ENCODE results near the gene ZEB2. TPM values are rescaled to one million over a fixed set of nuclear protein-coding genes. Genes with fewer than 3 reads are reported as not detected.

The ZEB2 gene
- total and polyA plus RNA-seq, 7 donors: 8.1 to 70.6 (median 51.0) TPM

DNA sequence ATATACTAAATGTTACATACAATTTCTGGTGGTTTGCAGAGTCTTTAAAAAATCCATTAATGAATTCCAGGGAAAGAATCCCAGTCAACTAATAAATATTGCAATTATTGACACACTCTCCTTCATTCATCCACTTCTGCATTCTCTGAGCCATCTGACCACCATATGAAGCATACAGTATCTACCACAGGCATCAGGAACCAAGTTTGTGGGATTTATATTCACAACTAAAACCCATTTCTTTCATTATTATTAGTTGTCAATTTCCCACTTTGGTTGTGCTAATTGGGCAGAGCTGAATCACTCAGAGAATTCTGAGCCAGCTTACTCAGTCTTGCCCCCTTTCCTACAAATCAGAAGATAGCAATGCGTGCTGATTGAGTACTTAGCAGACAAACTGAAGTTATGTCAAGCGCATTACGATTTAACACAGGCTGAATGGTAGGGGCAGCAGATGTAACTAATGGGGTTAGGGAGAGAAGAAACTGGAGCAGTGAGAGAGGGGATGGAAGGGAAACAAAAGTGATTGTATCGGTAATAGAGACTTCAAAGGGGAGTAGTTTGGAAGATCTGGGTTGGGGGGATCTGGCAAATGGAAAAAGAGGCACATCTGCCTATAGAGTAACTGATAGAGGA is 52.3 kb downstream of the ZEB2 start:
- Histone ChIP-seq H3K27me3 (no peaks in the 10 kb centered on the region), H3K4me1 (no peaks in the 10 kb centered on the region), H3K27ac (peak overlapping the region in 1 of 4 donors; percentile 4), H3K36me3 (no peaks in the 10 kb centered on the region), H3K4me3 (no peak overlapping the region), H3K9me3 (no peaks in the 10 kb centered on the region)
- DNase-seq: no peak
- intact Hi-C loops (cut with DNase I): no loop called here
- no peak for TF ChIP-seq POLR2A (IDR thresholded peaks at IDR 0.05)
- no peak for TF ChIP-seq POLR2AphosphoS5 (IDR thresholded peaks at IDR 0.05)
- TF ChIP-seq EP300 (IDR thresholded peaks at IDR 0.05): no peak
- TF ChIP-seq CTCF (IDR thresholded peaks at IDR 0.05): no peak
- 65 to 76% methylated on average over 4 of the region's 4 CpGs for WGBS, 2 donors

DNA sequence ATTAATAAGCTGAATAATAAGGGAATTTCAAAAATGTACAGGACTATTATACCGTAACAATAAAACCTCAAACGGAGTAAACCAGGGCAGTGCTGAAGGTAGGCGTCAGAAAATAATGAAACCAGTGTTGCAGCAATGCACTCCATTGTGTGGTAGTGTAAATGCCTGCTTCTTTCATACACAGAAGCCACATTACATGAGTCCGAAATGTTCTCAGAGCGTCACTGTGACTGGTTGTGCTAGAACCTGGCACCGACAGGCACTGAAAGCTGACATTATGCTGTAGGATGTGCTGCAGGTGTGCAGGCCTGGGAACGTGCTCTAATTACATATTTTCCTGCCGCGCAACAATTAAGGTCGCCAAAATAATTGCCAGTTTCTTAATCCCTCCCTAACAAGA is 53.3 kb downstream of the ZEB2 start:
- TF ChIP-seq EP300 (IDR thresholded peaks at IDR 0.05): no peak
- no peak for TF ChIP-seq POLR2A (IDR thresholded peaks at IDR 0.05)
- no peak for TF ChIP-seq POLR2AphosphoS5 (IDR thresholded peaks at IDR 0.05)
- TF ChIP-seq CTCF (IDR thresholded peaks at IDR 0.05): no peak
- no peaks in the 10 kb centered on the region for H3K36me3 ChIP-seq
- H3K4me3 ChIP-seq: no peak overlapping the region
- no peak for DNase-seq
- peaks cover 0 to 6% (median 3%) of the 10 kb centered on the region in 4 donors for H3K4me1 ChIP-seq
- H3K27ac ChIP-seq: no peak overlapping the region
- intact Hi-C loops (cut with DNase I): no loop called here
- H3K9me3 ChIP-seq: no peaks in the 10 kb centered on the region
- H3K27me3 ChIP-seq: no peaks in the 10 kb centered on the region
- 73 to 83% methylated on average over 10 of the region's 10 CpGs for WGBS, 2 donors

- TF ChIP-seq POLR2AphosphoS5 (IDR thresholded peaks at IDR 0.05) (no peak), POLR2A (IDR thresholded peaks at IDR 0.05) (no peak), EP300 (IDR thresholded peaks at IDR 0.05) (no peak), CTCF (IDR thresholded peaks at IDR 0.05) (no peak)
- intact Hi-C loops (cut with DNase I): no loop called here
- H3K4me1 ChIP-seq: peaks cover 0 to 8% (median 4%) of the 10 kb centered on the region in 4 donors
- no peak overlapping the region for H3K4me3 ChIP-seq
- WGBS, 2 donors: 77 to 90% methylated on average over 9 of the region's 9 CpGs
- no peaks in the 10 kb centered on the region for H3K9me3 ChIP-seq
- no peaks in the 10 kb centered on the region for H3K27me3 ChIP-seq
- H3K36me3 ChIP-seq: no peaks in the 10 kb centered on the region
- H3K27ac ChIP-seq: no peak overlapping the region
- DNase-seq: no peak
Measured at GRCh38 chr2:144465749-144466148, 54.2 kb downstream of the ZEB2 start.

DNA sequence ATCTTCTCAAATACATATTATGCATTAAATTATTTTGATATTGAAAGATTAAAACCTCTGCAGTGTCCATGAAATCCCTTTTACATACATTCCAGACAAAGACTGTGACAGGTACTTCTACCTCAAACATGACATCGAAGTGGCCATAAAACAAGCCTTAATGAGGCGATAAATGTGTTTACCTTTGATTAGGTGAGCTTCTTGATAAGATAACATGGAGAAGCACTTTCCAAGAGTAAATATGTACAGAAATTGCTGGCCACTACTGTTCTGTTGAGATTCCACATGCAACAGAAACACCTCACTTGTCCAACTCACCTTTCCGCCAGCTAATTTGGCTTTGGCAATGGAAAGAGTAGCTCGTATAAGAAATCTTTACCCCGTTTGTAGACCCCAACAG is 55.2 kb downstream of the ZEB2 start:
- no peak for TF ChIP-seq POLR2AphosphoS5 (IDR thresholded peaks at IDR 0.05)
- DNase-seq: no peak
- no peak overlapping the region for H3K27ac ChIP-seq
- H3K9me3 ChIP-seq: no peaks in the 10 kb centered on the region
- no peaks in the 10 kb centered on the region for H3K36me3 ChIP-seq
- H3K4me1 ChIP-seq: peaks cover 0 to 8% (median 4%) of the 10 kb centered on the region in 4 donors
- 31 to 71% methylated on average over 5 of the region's 5 CpGs for WGBS, 2 donors
- H3K4me3 ChIP-seq: no peak overlapping the region
- intact Hi-C loops (cut with DNase I): no loop called here
- no peaks in the 10 kb centered on the region for H3K27me3 ChIP-seq

DNA sequence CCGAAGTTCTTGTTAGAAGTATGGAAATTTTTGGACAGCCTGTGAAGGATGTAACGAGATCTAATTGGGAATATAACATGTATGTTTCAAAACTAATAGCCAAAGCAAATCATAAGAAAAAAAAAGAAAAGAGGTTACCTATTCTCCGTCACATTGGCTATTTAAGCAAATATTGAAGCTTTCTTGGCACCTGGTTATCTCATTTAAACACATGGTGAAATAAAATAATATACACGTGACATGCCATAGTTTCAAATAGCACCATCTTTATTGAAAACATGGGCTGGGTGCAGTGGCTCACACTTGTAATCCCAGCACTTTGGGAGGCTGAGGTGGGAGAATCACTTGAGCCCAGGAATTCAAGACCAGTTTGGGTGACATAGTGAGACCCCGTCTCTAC is 56.7 kb downstream of the ZEB2 start:
- Histone ChIP-seq H3K27ac (no peak overlapping the region), H3K27me3 (no peaks in the 10 kb centered on the region), H3K36me3 (no peaks in the 10 kb centered on the region), H3K4me3 (no peak overlapping the region), H3K9me3 (no peaks in the 10 kb centered on the region), H3K4me1 (peaks cover 0 to 8% (median 5%) of the 10 kb centered on the region in 4 donors)
- intact Hi-C loops (cut with DNase I): no loop called here
- WGBS, 2 donors: 51 to 82% methylated on average over 5 of the region's 5 CpGs
- DNase-seq: no peak
- TF ChIP-seq EP300 (IDR thresholded peaks at IDR 0.05): no peak
- no peak for TF ChIP-seq POLR2A (IDR thresholded peaks at IDR 0.05)
- TF ChIP-seq CTCF (IDR thresholded peaks at IDR 0.05): no peak
- TF ChIP-seq POLR2AphosphoS5 (IDR thresholded peaks at IDR 0.05): no peak

All from sigmoid colon (tissue), 7 donors.